Retinal pigment epithelial cell (primary cell): ENCODE measurements around the gene MTCL1.

ENCODE experiments used
- DNase-seq: peaks from one replicate; pipeline ENCODE4 v3.0.0-alpha.2; 2010; ENCODE audit warnings: low read depth
- H3K4me3 ChIP-seq: 2 replicates; pipeline ENCODE4 v1.5.1; 2011; ENCODE audit warnings: mild to moderate bottlenecking, low read length, control low read depth, moderate library complexity
- CTCF ChIP-seq: conservative IDR thresholded peaks from 2 replicates; pipeline ENCODE4 v1.5.1; 2011; ENCODE audit warnings: low read depth, low read length, control low read depth, inconsistent platforms

MTCL1 gene

GRCh38 chr18:8863427-8863826 lies 158.1 kb downstream of the MTCL1 start:
- no peak for DNase-seq
- no peak overlapping the region for H3K4me3 ChIP-seq
- TF ChIP-seq CTCF, result no peak

- no peak for TF ChIP-seq CTCF
- no peak for DNase-seq
- no peak overlapping the region for H3K4me3 ChIP-seq
These were observed 160.6 kb downstream of the MTCL1 start for GRCh38 chr18:8865934-8866333.

- DNase-seq, result no peak
- no peak overlapping the region for H3K4me3 ChIP-seq
- TF ChIP-seq CTCF, result no peak
These were observed 161.3 kb downstream of the MTCL1 start for GRCh38 chr18:8866679-8867078.

- no peak for TF ChIP-seq CTCF
- H3K4me3 ChIP-seq, result no peak overlapping the region
- no peak for DNase-seq
These were observed 162.9 kb downstream of the MTCL1 start for GRCh38 chr18:8868276-8868675.

GRCh38 chr18:8868779-8869415 lies 163.5 kb downstream of the MTCL1 start:
- no peak for DNase-seq
- H3K4me3 ChIP-seq, result no peak overlapping the region
- TF ChIP-seq CTCF, result no peak

GRCh38 chr18:8869696-8870095 lies 164.3 kb downstream of the MTCL1 start:
- DNase-seq, result no peak
- no peak for TF ChIP-seq CTCF

GRCh38 chr18:8870528-8870927 lies 165.2 kb downstream of the MTCL1 start:
- DNase-seq, result no peak

More at GRCh38 chr18:8869696-8870095, 164.3 kb downstream of the MTCL1 start:
- no peak overlapping the region for H3K4me3 ChIP-seq

More at GRCh38 chr18:8870528-8870927, 165.2 kb downstream of the MTCL1 start:
- no peak overlapping the region for H3K4me3 ChIP-seq
- no peak for TF ChIP-seq CTCF
